Activated T-cell treated with anti-CD3 and anti-CD28 coated beads for 4 hours (primary cell): ENCODE results near the gene GABRG1.

Source experiments
- DNase-seq: peaks from one replicate; pipeline ENCODE4 v3.0.0-alpha.2; 2020

Gene GABRG1

DNA sequence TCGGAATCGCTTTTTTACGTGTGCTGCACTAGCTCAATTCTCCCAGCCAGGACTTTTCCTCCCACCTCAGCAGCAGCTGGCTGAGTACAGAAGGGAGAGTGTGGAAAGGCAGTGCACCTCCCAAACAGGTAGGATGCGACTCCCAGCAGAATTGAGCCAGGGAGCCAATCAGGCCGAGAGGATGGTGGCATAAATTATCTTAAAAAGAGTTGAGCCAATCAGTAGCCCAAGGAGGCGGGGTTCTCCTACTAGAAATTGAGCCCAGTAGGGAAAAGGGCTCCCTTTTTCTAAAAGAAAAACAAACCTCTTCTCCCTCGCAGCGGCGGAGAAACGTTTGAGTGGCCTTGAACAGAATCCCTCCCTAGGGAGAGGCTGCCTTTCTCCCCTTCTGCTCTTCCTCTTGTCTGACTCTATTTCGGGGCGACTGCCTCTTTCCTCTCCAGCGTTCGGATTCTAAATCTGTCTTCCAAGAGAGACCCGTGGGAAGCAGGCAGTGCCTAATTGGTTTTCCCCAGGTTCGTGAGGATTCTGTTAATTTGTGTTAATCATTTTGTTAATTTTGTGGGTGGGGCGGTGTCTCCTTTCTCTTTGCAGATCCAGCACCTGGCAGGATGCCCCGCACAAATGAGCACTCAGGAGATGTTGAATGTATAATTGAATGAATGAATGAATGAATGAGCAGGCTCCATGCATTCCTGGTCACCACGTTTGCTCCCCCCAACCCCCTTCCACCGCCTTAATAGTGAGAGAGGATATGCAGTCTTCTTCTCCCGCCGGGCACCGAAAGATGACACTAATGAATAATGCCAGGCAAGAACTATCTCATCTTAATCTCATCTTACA lies at the start of gene GABRG1:
TSS of gene GABRG1 (minus strand) at position 142 of the 843 bp plus-strand sequence. CDS start at position 1, 141 bp downstream.
- no peak for DNase-seq

DNA sequence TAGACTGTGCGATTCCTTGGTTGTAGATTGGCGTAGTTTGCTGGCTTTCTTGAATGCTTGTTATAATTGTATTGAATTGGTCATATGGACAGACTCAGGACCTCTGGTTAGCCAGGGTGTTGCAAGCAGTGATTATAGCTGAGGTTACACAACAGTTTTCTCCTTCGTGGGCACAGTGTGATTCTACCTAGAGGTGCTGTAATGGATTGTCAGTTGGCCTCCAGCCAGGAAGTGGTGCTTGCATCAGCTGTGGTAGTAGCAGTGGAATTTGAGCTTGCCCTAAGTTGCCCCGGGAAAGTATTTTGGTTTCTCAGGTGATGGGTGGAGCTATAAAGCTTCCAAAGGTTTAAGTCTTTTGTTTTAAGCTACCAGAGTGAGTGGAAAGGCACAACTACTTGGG lies 23.1 kb upstream of the GABRG1 start:
- DNase-seq = no peak

DNA sequence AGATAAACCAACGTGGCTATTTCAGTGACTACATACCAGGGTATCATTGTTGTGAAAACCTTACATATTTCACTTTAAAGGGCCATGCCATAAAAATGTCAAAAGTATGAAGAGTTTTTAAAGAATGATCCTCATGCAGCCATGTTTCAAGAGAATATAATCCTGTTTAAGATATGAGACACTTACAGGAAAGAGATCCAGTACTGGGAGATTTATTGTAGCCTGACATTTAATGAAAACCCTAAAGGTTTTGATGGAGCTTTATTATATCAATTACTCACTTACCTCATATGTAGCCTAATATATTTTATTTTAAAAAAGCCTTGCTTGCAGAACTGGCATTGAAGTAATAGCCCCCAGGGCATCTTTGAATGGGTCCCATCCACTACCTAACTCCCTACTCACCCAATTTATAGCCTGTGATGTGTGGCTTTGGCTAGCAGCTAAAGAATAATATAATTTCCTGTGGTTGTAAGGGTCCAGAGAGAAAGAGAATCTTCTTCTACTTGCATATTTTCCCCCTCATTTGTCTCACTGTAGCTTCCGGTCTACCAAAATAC lies 7.7 kb upstream of the GABRG1 start:
- no peak for DNase-seq

DNA sequence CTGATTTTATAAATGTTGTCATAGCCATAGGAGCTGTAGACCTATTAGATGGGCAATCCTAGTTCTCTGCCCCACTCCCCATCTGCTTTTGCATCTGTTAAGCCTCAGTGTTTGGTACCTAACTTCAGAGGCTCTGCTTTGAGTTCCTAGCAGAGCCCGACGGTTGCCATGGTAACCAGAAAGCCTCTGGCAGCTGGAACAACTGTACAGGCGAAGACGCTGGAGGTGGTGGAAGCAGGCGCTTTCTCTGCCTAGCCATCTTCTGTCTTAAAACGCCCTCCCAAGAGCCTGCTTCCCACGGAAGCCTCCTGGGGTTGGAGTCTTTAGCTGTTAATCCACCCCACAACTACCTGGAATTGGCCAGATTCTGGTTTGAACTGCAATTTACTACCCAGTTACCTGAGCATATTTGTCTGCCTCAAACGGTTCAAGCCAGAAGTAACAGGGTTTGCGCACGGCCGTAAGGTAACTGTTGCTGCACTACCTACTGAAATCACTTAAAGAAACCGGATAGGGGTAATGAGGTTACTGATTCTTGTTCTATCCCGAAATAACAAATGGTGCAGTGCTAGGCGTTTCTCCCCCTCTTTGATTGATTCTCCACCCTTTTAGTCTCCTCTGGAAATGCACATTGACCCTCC lies 1.0 kb upstream of the GABRG1 start:
- no peak for DNase-seq

DNA sequence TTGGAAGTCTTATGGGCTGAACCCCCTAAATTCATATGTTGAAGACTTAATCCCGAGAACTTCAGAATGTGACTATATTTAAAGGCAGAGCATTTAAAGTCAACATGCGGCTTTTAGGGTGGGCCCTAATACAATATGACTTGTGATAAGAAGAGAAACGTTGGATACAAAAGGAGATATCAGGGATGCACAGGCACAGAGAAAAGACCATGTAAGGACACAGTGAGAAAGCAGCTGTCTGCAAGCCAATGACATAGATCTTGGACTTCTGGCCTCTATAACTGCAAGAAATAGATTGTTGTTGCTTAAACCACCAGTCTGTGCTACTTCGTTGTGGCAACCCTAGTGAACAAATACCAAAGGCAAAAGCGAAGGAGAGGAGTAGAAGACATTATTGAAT lies 42.2 kb downstream of the GABRG1 start:
- no peak for DNase-seq

DNA sequence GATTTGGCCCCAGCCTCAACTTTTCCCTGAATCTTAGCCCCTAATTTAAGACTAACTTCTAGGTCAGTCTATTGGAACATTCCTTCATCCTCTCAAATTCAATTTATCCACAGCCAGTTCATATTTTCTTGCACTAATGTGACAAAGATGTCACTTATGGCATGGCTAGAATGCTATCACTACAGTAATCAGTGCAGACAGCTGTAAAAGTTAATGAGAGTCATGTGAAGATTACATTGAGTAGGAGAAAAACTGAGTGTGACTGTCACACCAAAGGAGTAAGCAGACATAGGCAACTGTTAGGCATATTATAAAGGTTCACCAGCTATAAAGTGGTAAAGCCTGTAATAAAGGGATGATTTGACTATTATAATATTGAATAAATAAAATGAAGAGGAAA lies 42.6 kb downstream of the GABRG1 start:
- no peak for DNase-seq

DNA sequence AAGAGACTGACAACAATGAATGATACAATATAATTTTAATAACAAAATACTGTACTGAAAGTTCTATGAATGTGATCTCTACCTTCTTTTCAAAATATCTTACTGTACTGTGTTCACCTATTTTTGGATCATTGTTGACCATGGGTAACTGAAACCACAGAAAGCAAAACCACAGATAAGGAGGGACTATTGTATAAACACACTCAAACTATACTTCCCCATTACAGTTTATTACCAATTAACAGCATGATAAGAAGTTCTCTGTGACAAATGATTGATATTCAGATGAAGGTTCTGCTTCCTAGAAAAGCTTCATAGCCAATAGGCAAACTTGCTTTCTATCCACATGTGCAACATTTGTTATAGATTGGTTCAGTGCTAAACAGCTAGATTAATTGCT lies 50.1 kb downstream of the GABRG1 start:
- DNase-seq = no peak

DNA sequence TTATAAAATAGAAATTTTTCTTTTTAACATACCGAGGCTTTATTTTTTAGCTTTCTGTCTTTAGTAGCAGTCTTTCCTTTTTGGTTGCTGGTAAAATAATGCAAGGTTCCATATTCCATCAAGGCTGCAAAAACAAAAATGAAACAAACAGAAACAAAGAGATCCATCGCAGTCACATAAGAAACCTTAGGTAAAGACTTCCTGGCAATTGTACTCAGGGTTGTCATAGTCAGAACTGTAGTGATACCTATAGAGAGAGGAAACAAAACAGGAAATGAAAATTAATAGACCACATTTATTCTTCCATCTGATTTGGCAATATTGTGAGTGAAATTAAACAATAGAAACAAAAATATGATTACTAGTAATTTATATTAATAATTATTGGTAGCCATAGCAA lies 72.5 kb downstream of the GABRG1 start:
- no peak for DNase-seq

DNA sequence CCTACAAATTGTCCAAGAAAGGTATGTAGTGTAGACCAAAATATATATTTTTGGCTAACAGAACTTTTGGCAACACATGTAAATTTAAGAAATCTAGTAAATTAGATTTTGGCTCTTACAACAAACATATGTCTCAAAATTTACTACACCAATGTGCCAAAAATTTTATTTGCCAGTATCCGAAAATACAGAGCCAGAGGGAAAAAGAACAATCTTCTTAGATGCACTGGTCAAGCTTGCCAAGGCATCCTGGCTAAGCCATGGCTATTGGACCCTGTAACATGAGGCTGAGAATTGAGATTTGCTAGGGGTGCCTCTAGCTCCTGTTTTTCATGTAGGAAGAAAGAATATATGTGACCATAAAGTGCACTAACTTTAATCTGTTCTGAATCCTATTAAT lies 91.8 kb downstream of the GABRG1 start:
- no peak for DNase-seq

DNA sequence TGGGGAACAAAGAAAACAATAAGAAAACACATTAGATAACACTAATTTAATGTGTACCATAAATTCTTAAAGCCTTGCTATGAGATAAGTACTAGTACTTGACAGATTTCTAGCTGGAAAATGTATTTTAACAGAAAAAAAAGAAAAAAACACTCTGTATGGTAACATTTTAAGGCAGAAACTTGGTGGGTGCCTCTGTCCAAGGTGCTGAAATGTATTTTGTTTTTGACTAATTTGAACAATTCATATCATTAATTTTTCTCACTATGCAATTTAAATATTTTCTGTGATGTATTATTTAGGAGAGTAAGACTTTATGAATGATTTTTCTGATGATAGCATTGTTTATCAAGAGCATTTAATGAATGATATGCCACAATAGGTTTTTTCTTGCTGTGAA lies 107.5 kb downstream of the GABRG1 start:
- DNase-seq = no peak

DNA sequence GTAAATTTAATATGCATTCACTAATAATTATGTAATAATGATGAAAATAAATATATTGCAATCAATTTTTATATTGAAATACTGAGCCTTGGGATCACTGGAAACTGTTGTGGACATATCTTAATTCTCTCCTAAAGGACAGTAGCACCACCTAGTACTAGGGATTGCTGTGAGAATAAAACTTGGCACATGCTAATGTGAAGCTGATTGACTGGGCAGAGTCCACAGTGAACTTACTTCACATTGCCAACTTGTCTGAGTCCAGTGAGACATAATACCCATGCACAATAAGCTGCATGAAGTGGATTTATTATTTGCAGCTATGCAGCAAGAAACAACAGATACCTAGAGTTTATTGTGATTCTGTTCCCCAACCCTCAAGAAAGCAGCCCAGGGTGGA lies 131.1 kb downstream of the GABRG1 start:
- no peak for DNase-seq

DNA sequence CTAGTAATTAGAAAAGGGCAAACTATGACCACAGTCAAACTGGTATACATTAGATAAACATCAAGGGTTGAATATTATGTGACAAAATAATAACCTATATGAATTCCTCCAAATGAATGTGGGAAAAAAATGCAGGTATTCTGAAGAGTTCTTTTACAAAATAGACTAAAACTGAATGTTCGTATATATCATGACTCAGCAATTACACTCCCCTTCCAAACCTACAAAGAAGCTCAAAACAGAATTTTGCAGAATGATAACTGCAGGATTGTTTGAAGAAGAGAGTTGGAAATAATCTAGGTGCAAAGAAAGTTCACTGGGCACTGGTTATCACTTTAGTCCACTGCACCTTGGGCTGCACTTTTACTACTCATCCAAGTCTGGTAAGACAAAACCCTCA lies 134.1 kb downstream of the GABRG1 start:
- DNase-seq = no peak

DNA sequence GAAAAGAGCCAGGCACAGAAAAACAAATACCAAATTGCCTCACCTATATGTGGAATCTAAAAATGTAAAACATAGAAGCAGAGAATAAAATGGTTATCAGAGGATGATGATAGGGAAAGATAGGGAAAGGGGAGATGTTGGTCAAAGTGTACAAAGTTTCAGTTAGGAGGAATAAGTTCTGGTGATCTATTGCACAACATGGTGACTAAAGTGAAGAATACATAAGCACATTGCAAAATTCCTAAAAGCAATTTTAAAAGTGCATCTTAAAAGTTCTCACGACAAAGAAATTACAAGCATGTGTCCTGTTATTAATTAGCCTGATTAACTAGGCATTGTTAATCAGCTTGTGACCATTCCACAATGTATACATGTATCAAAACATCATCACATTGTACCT lies 136.0 kb downstream of the GABRG1 start:
- no peak for DNase-seq
